ENCODE results near the gene KIF1A. TPM values are rescaled to one million over a fixed set of nuclear protein-coding genes. Genes with fewer than 3 reads are reported as not detected.

The KIF1A gene
- polyA plus RNA-seq, 1 donor = 4.4 TPM

- DNase-seq = no peak
Measured at GRCh38 chr2:240797914-240798313, 22.1 kb downstream of the KIF1A start.

- DNase-seq = no peak
Measured at GRCh38 chr2:240797500-240797895, 22.5 kb downstream of the KIF1A start.

GRCh38 chr2:240796543-240797499 is 23.2 kb downstream of the KIF1A start:
- no peak for DNase-seq

- DNase-seq = no peak
Measured at GRCh38 chr2:240795916-240796510, 24.0 kb downstream of the KIF1A start.

GRCh38 chr2:240795454-240795853 is 24.6 kb downstream of the KIF1A start:
- no peak for DNase-seq

- DNase-seq = no peak
Measured at GRCh38 chr2:240794178-240794721, 25.8 kb downstream of the KIF1A start.

- DNase-seq = no peak
Measured at GRCh38 chr2:240793313-240794177, 26.5 kb downstream of the KIF1A start.

GRCh38 chr2:240792629-240793312 is 27.2 kb downstream of the KIF1A start:
- DNase-seq = no peak

GRCh38 chr2:240791821-240792628 is 28.0 kb downstream of the KIF1A start:
- DNase-seq = peak; percentile 89

- DNase-seq = no peak
Measured at GRCh38 chr2:240791221-240791800, 28.7 kb downstream of the KIF1A start.

GRCh38 chr2:240790370-240791220 is 29.4 kb downstream of the KIF1A start:
- DNase-seq = no peak

GRCh38 chr2:240789501-240790369 is 30.3 kb downstream of the KIF1A start:
- DNase-seq = no peak

- DNase-seq = no peak
Measured at GRCh38 chr2:240789051-240789453, 31.0 kb downstream of the KIF1A start.

GRCh38 chr2:240788482-240788881 is 31.5 kb downstream of the KIF1A start:
- DNase-seq = no peak

GRCh38 chr2:240787521-240788472 is 32.2 kb downstream of the KIF1A start:
- DNase-seq = no peak

- DNase-seq = no peak
Measured at GRCh38 chr2:240786871-240787311, 33.1 kb downstream of the KIF1A start.

- no peak for DNase-seq
Measured at GRCh38 chr2:240786355-240786841, 33.6 kb downstream of the KIF1A start.

Measured in hindlimb muscle (tissue), 1 donor.